Activated T-cell treated with anti-CD3 and anti-CD28 coated beads for 1 hour (primary cell): ENCODE results near the gene CDK17.

Source experiments
- DNase-seq: peaks from one replicate; pipeline ENCODE4 v3.0.0-alpha.2; 2020; ENCODE audit warnings: low read depth

Gene CDK17

DNA sequence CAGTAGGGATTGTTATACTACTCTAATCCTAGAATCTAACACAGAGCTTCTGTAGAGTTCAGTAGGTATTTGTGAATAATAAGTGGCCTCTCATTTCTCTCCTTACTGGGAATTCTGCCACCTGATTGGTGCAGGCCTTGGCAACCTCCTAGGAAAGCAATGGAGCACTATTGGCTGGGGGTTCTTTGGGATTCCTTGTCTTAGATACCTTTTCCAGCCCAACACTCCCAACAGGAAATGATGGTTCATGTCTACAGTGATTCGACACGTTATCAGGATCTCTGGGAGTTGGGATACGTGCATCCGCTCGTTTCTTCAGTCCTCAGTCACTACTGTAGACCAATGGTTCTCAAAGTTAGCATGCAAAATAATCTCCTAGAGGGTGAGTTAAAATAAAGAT, 138.7 kb downstream of the CDK17 start:
- no peak for DNase-seq

- DNase-seq, result no peak
Measured at GRCh38 chr12:96260644-96261043, 139.6 kb downstream of the CDK17 start.

GRCh38 chr12:96260231-96260630, 140.0 kb downstream of the CDK17 start:
- no peak for DNase-seq

GRCh38 chr12:96258104-96258961, 141.9 kb downstream of the CDK17 start:
- DNase-seq, result no peak

DNA sequence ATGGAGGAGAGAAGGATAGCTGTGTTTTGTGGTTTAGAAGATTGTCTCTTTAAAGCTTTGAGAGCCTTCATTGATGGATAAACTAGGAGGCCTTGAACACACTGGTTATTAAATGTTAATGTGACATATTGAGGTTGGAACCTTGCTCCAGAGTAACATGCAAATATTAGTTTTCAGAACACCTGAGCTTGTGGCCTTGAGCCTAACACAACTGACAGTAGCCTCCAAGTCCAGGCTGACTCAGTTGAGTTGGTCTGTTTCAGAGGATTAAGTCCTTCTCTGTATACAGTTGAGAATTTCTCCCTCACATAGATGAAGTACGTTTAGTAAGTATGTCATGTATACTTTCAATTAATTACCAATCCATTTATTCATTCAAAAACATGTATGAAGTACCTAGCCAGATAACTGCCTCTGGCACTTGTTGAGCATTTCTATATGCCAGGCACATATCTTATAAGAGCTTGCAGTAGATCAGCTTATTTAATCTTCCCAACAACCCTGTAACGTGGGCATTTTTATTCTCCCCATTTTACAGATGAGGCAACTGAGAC, 142.6 kb downstream of the CDK17 start:
- no peak for DNase-seq

DNA sequence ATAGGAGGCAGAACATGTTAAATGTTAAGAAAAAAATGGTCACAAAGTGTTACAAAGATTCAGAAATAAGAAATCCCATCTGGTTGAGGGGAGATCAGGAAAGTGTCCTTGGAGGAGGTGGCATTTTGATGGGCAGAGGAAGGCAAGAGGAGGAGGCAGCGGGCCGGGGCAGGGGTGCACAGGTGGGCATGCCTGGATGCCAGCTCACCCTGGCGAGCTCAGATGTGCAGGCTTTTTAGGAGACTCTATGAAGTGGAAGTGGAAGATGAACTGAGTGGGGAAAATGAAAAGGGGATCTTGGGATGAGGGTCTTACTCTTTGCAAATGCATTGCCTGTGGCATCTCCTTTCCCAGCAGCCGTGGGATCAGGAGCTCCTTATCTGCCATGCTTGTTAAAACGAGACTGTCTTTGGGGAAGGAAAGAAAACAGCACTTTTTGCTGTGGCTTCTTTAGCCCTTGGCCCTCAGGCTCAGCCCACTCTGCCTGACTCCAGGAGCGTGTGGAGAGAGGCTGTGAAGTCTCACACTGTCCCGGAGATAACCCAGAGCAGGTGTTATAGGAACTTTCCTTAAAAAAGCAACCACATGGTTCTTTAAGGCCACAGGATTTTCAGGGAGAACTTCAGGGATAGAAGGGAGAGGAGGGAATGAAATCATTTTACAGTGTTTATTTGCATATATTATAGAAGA, 143.4 kb downstream of the CDK17 start:
- no peak for DNase-seq

DNA sequence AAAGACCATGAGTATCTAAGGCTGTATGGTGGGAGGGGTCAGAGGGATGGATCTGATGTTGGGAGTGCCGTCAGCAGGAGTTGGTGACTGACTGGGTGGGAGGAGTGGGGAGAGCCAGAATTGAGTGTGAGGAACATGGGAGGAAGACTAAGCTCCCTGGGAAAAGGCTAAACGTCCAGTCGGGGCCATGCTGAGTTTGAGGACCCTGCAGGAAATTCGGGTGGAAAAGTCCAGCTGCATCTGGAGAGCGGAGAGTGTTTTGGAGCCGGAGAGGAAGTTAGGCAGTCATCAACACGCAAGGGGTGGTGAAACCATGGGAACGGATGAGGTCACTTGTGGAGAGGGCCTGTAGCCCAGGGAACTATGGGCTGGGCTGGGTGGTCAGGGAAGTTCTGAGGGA, 145.2 kb downstream of the CDK17 start:
- DNase-seq, result no peak

DNA sequence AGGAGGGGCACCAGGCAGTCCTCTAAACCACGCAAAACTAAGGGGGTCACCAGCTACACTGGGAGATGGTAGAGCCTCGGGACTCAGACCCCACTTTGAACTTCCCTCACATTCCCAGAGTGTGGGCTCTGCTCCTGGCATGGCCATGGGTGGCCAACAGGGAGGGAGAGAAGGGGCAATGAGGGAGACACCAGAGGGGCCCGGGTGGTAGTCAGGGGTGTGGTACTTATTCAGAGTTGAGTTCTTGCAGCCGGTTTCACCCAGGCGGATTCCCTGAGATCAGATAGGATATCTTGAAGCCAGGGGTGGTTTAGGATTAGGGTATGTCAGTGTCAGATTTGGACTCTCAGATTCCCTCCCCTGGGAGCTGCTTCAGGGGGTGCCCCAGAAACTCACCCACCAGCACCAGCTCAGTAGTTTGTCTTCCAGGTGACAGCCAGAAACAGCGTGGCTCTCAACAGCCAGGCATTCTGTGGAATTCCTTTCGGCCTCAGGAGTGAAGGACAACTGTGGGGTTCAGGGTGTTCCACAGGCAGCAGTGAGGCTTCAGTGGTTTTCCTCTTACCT, 150.0 kb downstream of the CDK17 start:
- no peak for DNase-seq

DNA sequence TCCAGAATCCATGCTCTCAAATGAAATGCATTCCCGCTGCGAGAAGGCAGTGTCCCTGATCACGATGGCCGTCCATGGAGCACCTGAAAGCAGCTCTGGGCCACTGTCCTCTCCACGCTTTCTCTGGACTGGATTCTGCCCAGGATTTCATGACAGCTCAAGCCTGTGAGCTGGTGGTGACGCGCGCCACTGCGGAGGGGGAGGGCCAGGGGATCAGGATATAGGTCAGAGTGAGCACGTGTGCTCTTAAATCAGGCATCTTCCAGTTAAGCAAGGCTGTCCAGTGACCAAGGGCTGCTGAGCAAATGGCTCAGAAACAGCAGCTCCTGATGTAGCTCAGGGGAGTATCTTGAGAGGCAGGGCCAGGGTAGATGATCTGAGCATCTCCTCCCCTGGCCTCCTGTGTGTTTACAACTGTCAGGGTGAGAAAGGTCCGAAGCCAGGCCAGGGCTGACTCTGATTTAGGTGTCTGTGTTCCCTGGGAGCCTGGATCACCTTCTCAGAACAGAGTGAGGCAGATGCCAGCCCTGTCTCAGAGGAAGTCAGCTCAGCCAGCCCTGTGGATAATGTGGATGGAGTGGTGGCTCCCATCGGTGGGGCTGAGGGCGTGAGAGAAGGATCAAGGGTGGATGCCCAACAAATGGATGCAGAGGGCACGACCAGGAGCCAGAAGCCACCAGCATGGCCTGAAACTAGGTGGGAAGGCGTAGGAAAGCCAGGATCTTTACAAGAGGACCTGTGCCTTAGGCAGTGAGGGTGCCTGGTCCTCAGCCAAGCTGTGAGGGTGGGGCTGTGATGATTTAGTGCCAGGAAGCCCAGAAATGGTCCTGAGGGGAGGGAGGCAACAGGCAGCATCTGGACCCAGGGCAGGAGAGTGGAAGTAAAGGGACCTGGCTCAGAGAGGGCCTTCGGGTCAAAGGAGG, 150.8 kb downstream of the CDK17 start:
- no peak for DNase-seq

DNA sequence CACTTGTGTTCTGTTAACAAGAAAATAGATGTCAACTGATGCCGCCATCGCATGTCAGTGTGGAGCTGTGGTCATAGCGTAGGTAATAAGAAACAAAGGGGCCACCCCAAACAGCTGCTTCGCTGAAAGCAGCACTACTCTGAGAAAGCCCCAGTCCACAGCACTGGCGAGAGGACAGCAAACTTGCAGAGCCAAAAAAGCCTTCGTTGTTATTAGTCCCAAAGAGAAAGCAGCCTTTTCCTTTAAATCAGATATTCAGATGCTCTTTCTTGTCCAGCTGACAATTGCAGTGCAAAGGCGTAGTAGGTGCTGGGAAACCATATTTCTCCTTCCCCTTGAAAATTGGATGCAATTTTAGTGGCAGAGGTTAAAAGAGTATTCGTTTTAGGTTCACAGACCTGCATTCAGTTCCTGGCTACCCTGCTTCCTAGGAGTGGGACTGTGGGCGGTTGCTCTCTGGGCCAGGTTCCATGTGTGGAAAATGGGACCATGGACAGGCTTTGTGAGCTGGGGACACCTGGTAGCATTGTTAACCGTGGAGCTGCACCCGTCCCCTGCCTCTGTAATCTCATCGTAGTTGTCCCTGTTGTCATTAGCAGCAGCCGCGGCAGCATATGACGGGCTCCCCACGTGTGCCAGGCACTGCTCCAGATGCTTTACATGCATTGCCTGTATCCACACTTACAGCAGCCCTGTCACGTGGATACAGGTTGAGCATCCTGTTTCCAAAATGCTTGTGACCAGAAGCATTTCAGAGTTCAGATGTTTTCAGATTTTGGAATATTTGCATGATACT, 151.9 kb downstream of the CDK17 start:
- DNase-seq, result no peak

- DNase-seq, result no peak
Measured at GRCh38 chr12:96247563-96247962, 152.7 kb downstream of the CDK17 start.

- no peak for DNase-seq
Measured at GRCh38 chr12:96246926-96247505, 153.2 kb downstream of the CDK17 start.

DNA sequence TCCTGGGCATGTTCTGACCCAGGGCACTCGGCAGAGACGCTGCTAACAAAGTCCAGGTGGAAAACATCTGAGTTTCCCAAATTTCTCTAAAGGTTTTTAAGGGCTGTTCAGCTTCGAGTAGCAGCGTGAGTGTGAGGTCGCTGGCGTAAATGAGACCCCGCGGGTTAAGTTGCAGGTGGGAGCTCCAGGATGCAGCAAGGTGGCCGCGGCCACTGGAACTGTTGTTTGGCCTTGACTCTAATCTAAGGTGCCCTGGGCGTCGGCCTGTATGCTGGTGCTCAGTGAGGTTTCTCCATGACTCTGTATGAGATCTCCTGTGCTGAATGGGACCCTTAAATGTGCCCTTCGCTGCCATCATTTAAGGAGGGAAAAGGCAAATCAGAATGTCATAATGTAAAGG, 155.4 kb downstream of the CDK17 start:
- no peak for DNase-seq

DNA sequence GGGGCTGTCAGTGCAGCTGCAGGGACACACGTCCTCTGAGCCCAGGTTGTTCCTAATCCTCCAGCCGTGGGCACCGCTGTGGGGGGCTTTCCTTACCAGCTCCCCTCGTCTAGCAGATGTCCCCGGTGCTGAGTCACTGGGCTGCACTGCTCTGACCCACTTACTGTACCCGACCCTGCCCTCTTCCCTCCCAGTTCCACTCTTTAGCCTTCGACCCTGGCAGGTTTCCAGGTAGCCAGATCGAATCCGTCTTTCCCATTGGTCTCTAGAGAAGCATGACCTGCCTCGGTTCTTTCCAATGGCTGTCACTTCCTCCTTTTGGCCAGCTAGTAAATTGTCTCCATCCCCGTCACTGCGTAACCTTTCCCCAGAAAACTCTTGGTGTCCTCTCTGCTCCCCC, 157.6 kb downstream of the CDK17 start:
- DNase-seq, result no peak

- DNase-seq, result peak; percentile 48
Measured at GRCh38 chr12:96241846-96242256, 158.4 kb downstream of the CDK17 start.

GRCh38 chr12:96241431-96241830, 158.8 kb downstream of the CDK17 start:
- no peak for DNase-seq

- DNase-seq, result no peak
Measured at GRCh38 chr12:96240656-96241055, 159.6 kb downstream of the CDK17 start.

DNA sequence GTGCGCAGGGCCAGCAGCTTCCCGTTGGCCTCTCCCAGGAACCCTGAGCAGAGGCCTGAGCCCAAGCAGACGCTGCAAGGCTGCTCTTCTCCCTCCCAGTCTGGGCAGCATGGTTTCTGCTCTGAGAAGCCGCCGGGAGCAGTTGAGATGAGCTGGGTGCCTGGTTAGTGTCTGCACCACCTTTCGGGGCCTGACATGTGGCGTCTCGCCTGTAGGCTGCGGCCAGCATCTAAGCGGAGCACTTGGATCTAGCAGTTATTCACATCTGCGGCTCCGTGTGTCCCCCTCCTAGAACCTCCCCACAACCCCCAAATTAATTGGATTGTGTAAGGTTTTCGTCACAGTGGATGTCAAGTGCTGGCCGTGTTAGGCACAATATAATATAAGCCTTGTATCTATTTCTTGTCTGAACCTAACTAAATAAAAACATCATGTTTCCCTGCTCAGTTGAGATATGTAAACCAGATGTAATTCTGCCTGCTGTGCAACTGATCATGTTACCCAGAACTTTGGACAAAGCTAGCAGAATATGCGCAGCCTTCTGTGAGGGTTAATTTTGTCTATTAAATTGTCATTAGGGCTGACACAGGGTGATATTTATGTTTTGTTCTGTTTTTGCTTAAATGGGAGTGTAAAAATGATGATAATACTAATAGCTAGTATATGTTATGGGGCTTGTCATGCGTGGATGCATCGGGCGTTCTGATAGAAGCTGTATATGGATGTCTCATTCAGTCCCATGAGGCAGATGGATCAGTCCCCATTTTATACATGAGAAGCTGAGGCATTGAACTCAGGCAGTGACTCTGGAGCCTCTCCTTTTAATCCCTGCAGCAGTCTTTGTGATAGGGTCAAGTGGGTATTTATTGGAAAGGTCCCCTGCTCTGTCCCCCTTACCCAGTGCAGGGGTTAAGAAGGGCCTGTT, 160.3 kb downstream of the CDK17 start:
- DNase-seq, result no peak

DNA sequence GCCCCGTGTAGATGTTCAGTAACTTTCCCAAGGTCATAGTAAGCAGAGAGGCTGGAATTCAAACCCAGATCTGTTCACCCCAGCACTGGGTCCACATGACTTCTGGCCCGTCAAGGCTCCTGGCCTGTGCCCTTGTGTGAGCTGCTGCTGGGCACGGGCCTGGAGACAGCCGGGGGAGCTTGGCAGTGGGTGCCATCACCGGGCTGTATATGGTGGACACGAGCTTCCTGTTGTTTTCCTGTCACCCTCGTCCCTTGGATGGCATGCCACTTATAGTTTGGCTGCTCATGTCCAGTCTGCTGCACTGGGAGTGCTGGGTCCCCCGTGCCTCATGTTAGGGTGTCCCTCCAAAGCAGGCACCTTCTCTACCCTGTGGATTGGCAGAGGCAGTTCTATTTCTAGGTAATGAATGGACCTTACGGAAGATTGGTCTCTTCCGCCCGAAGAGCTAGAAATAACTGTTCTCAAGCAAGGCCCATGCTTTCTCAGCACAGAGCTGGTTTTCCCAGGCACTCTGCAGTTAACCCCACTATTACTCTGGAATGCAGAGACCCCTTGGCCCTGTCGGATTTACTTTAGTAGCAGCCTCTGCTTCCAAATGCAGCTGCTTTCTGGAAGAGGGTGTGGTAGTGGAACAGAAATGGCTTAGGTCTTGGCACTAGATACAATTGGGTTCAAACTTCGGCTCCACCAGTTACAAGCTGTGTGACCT, 161.7 kb downstream of the CDK17 start:
- DNase-seq, result no peak
